ENCODE measurements around the gene SLC30A1. TPM values are rescaled to one million over a fixed set of nuclear protein-coding genes. Genes with fewer than 3 reads are reported as not detected.
"Not testable (repeated sequence)": the region's sequence is repeated elsewhere in the genome, so short reads cannot be mapped to it uniquely, and the experiment has no call there.

SLC30A1 gene
- total RNA-seq, 2 donors from 2014 or later = 20.7 to 25.8 TPM

- intact Hi-C loops (cut with DNase I) = no loop called here
- DNase-seq (ENCODE audit: low spot score) = no peak
Measured at GRCh38 chr1:211591980-211592493, 13.1 kb upstream of the SLC30A1 start.

DNA sequence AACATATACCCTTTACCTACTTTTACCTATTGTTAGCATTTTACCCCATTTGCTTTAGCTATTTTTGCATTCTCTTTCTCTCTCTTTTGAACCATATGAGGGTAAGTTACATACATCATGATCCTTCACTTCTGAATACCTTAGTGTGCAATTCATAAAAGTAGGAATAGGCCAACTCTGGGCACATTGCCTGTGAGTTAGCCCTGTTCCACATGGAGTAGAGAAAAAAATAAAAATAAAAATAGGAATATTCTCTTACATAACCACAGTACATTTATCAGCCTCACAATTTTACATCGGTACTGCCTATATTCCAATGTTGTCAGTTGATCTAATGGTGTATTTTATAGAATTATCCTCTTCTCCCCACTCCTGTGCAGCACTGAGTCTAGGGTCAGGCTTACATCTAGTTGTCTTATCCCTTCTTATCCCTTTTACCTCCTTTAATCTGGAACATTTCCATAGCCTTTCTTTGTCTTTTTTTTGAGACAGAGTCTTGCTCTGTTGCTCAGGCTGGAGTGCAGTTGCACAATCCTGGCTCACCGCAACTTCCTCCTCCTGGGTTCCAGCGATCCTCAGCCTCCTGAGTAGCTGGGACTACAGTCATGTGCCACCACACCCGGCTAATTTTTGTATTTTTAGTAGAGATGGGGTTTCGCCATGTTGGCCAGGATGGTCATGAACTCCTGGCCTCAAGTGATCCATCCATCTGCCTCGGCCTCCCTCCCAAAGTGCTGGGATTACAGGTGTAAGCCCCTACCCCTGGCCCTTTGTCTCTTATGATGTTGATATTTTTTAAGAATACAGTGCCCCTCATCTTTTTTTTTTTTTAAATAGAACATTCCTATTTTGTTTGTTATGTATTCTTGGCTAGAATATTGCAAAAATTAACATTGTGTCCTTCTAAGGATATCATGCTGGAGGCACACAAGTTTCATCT, 11.1 kb upstream of the SLC30A1 start:
- intact Hi-C loops (cut with DNase I) = loop anchor here in 1 of 2 donors (10.0 kb wide), 1 partner anchor 1175 kb away; no protein-coding TSS in a partner anchor
- DNase-seq (ENCODE audit: low spot score) = peak; percentile 94

GRCh38 chr1:211588711-211589110, 9.8 kb upstream of the SLC30A1 start:
- intact Hi-C loops (cut with DNase I) = loop anchor here in 1 of 2 donors (10.0 kb wide), 1 partner anchor 1176 kb away; no protein-coding TSS in a partner anchor
- no peak for DNase-seq (ENCODE audit: low spot score)

- intact Hi-C loops (cut with DNase I) = loop anchor here in 1 of 2 donors (10.0 kb wide), 1 partner anchor 1178 kb away; no protein-coding TSS in a partner anchor
Measured at GRCh38 chr1:211587123-211587522, 8.2 kb upstream of the SLC30A1 start.

DNA sequence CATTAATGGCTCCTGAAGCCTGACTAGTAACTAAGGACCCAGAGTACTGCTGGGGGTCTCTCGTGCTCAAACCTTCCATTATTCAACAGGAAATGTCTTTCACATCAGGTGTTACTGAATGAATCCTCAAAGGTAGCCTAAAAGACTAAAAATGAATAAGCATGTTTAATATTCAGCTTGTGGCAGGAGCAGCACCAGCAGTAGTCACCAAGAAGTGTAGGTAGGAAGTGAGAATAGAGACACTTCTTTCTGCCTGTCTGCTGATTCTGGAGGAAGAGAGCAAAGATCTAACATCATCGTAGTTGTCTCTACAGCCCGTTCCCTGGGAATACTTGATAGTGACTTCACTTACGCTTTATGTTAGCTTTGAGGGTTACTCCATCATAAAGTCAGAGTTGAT, 7.6 kb upstream of the SLC30A1 start:
- intact Hi-C loops (cut with DNase I) = loop anchor here in 1 of 2 donors (10.0 kb wide), 1 partner anchor 1178 kb away; no protein-coding TSS in a partner anchor

More at GRCh38 chr1:211587123-211587522, 8.2 kb upstream of the SLC30A1 start:
- DNase-seq (ENCODE audit: low spot score) = no peak

DNA sequence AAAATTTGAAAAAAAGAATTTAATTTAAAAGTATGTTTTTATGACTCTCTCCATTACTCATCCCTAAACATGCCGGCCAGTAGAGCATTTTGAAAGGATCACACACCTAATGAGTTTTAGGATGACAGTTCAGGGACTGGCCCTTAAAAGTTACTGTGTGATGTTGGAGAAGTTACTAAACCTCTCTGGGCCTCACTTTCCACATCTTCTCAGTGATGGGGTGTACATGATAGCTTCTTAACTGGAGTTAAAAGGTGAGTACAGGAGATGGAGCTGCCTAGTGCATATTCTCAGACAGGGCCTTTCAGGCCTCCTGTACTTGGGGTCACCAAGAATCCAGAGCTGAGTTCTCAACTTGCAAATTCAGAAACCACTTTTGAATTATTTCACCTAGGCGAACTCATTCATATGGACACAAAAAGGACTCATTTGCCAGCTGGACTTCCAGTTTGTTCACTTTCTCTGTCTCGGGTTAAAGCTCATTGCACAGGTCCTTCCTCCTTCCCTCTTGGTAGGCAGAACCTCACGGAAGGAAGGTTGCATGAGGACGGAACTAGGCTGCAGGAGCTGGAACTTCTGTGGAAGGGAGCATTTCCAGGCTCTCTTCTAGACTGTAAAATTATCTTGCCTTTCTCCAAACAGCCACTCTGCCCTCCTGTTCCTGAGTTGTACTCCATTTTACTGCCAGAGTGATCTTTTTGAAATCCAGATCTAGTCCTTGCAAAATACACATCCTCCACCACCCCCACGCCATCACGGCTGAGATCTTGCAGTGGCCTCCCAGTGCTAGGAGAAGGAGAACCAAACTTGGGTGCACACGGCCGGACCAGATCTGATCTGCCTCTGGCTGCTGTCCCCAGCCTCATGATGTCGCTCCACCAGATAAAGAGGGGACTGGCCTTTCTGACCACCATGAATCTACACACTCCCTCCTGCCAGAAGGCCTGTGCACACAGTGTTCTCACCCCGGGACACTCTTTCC, 4.3 kb upstream of the SLC30A1 start:
- no peak for DNase-seq (ENCODE audit: low spot score)
- intact Hi-C loops (cut with DNase I) = loop anchor here in 1 of 2 donors (10.0 kb wide), 1 partner anchor 1181 kb away; no protein-coding TSS in a partner anchor

More for the DNA sequence above, 7.6 kb upstream of the SLC30A1 start:
- no peak for DNase-seq (ENCODE audit: low spot score)

GRCh38 chr1:211581526-211581925, 2.6 kb upstream of the SLC30A1 start:
- DNase-seq (ENCODE audit: low spot score) = no peak
- intact Hi-C loops (cut with DNase I) = loop anchor here in 1 of 2 donors (10.0 kb wide), 1 partner anchor 1183 kb away; no protein-coding TSS in a partner anchor

- DNase-seq (ENCODE audit: low spot score) = no peak
- intact Hi-C loops (cut with DNase I) = loop anchor here in 1 of 2 donors (10.0 kb wide), 1 partner anchor 1185 kb away; no protein-coding TSS in a partner anchor
Measured at GRCh38 chr1:211580303-211580687, 1.3 kb upstream of the SLC30A1 start.

DNA sequence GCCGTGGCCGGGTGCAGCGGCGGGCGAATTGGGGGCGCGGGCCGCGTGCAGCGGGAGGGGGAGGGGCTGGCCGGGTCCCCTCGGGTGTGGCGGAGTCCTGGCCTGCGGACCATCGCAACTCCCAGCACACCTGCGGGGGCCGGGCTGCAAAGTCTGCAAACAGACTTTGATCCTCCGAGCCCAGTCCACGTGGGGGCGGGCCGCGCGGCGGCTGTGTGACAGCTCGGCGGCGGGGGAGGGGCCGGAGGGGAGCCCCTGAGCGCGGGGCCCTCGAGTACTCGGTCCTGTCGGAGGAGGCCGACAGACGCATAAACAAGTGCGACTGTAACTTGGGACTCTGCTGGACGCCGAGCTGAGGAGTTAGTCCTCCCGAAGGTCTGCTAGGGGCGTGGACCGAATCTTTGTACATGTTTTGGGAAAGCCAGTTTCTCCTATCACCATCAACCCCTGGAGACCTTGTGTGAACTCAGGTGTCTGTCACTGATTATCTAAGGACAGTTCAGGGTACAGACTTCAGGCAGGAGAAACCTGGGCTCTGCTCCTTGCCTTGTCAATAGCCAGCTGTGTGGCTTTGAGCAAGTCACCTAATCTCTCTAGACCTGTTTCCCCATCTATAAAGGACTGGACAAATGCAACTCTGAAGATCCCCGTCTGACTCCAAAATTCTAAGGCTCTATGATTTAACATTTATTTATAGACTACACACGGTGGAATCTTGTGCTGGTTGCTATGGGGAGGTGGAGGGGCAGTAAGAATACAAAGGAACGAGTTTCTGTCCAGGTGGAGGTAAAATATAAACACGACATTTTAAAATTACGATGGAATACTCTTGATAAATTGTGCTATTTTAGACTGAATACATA, 710 bp upstream of the SLC30A1 start:
- DNase-seq (ENCODE audit: low spot score) = no peak
- intact Hi-C loops (cut with DNase I) = loop anchor here in 1 of 2 donors (10.0 kb wide), 2 partner anchors 75 to 1185 kb away; no protein-coding TSS in a partner anchor

DNA sequence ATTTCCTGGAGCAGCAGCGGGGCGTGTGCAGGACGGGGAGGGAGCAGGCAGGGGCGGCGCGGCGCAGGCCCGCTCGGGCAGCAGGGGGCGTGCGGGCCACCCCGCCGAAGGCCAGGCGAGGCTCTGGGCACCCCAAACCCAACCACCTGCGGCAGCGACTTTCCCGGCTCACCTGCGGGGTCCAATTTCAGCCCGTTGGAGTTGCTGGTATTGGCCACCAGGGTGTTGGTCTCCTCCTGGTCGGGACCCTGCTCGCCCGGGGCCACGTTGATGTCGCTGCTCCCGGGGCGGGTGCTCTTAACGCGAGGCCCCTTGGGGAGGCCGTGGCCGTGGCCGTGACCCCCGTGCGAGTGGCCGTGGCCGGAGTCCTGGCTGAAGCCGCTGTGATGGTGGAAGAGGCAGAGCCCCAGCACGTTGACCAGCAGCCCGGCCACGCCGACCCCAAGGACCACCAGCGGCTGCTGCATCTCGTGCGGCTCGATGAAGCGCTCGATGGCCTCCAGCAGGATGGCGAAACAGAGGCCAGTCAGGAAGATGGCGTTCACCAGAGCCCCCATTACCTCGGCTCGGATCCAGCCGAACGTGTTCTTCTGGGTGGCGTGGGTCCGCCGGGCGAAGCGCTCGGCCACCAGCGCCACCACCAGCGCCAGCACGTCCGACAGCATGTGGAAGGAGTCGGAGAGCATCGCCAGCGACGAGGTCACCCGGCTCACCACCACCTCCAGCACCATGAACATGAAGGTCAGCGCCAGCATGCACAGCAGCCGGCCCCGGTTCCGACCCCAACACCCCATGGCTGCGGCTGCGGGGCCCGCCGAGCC, 932 bp downstream of the SLC30A1 start:
- peak; percentile 91 for DNase-seq (ENCODE audit: low spot score)
- intact Hi-C loops (cut with DNase I) = loop anchor here (2.0 to 10.0 kb wide), 2 partner anchors 71 to 77 kb away; no protein-coding TSS in a partner anchor

GRCh38 chr1:211577277-211577818, 1.6 kb downstream of the SLC30A1 start:
- no peak for DNase-seq (ENCODE audit: low spot score)
- intact Hi-C loops (cut with DNase I) = loop anchor here (2.0 to 10.0 kb wide), 2 partner anchors 71 to 77 kb away; no protein-coding TSS in a partner anchor

- no peak for DNase-seq (ENCODE audit: low spot score)
Measured at GRCh38 chr1:211576717-211577116, 2.2 kb downstream of the SLC30A1 start.

GRCh38 chr1:211574705-211575104, 4.3 kb downstream of the SLC30A1 start:
- intact Hi-C loops (cut with DNase I) = loop anchor here in 1 of 2 donors (10.0 kb wide), 1 partner anchor 80 kb away; no protein-coding TSS in a partner anchor
- DNase-seq (ENCODE audit: low spot score) = no peak

More at GRCh38 chr1:211576717-211577116, 2.2 kb downstream of the SLC30A1 start:
- intact Hi-C loops (cut with DNase I) = loop anchor here (2.0 to 10.0 kb wide), 2 partner anchors 72 to 78 kb away; no protein-coding TSS in a partner anchor

DNA sequence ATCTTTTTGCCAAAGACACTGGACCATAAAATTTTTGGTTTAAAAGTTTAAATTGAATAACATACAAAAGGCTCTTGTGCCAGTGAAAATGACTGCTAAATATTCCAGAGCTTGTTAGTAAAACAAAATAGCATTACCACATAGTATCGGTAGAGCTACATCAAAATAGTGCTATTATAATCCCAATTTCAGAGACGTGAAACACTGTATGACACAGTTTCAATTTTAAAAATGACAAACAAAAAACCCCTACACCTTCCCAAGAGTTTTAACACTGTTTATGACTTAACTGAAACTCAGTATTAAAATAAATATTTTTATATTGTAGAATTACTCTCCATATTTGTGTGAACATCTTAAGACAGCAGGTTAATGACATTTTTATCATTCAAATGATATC, 7.0 kb downstream of the SLC30A1 start:
- intact Hi-C loops (cut with DNase I) = loop anchor here in 1 of 2 donors (10.0 kb wide), 1 partner anchor 83 kb away; no protein-coding TSS in a partner anchor
- DNase-seq (ENCODE audit: low spot score) = no peak

DNA sequence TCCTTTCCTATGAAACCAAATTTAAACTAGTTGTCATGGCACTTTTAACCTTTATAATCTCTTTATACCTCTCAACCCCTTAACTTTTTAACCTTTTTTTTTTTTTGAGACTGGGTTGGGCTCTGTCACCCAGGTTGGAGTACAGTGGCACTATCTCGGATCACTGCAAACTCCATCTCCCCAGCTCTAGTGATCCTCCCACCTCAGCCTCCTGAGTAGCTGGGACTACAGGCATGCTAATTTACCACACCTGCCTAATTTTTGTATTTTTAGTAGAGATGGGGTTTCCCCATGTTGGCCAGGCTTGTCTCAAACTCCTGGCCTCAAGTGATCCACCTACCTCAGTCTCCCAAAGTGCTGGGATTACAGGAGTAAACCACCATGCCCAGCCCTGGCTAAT, 8.6 kb downstream of the SLC30A1 start:
- intact Hi-C loops (cut with DNase I) = loop anchor here in 1 of 2 donors (10.0 kb wide), 1 partner anchor 84 kb away; no protein-coding TSS in a partner anchor
- not testable (repeated sequence) for DNase-seq (ENCODE audit: low spot score)

DNA sequence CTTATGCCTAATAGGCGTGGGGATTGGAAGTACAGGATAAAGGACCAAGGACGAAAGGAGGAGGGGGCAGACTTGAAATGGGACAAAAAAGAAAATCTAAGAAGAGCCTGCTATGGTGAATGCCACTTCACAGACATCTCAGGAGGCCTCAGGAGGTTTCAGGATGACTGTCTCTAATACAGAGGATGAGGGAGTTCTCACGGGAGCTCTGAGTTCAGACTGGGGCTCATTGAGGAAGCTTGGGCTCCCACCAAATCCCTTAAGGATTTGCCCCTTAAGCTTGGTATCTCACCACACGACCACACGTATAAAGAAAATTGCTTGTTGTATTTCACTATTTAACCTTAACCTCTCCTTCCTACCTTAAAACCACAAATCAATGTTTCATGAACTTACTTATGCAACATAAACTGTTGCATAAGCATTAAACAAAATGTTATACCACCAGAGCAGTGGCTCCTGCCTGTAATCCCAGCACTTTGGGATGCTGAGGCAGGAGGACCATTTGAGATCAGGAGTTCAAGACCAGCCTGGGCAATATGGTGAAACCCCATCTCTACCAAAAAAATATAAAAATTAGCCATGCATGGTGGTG, 12.4 kb downstream of the SLC30A1 start:
- DNase-seq (ENCODE audit: low spot score) = no peak
- intact Hi-C loops (cut with DNase I) = no loop called here
